Esophagus squamous epithelium (tissue), 4 donors: ENCODE measurements around the gene TUBA1C.

Source experiments
- CTCF ChIP-seq, 6 experiments: fragments of 450-650 bp in 4 of 6; fragments of 200-600 bp in 2 of 6; sonication (generic) in 2 of 6; IDR thresholded peaks; one replicate each; pipeline ENCODE4 v1.5.1; 2016 to 2019; ENCODE audit warnings: antibody characterized with exemption in 6 of 6, mild to moderate bottlenecking in 4 of 6, moderate library complexity in 4 of 6
- POLR2A ChIP-seq, 4 donors: fragments of 450-650 bp; IDR thresholded peaks; one replicate each; pipeline ENCODE4 v1.6.1; 2017; ENCODE audit warnings: antibody characterized with exemption in 4 of 4, mild to moderate bottlenecking in 4 of 4, moderate library complexity in 3 of 4

GRCh38 chr12:49283541-49284429, 18.9 kb downstream of the TUBA1C start:
- TF ChIP-seq CTCF (IDR thresholded peaks at IDR 0.05) (no peak), POLR2A (IDR thresholded peaks at IDR 0.05) (no peak)
